Smooth muscle cell (in vitro differentiated cells): Measurements from ENCODE around the gene MAMLD1. TPM values are rescaled to one million over a fixed set of nuclear protein-coding genes. Genes with fewer than 3 reads are reported as not detected.
"Not testable (repeated sequence)": the region's sequence is repeated elsewhere in the genome, so short reads cannot be mapped to it uniquely, and the experiment has no call there.

Experiments
- DNase-seq: peaks from one replicate; lab custom pipeline; 2025; ENCODE audit not compliant: unreplicated experiment; lab: John Stamatoyannopoulos, UW
- H2AFZ ChIP-seq: fragments of 200-600 bp; sonication (generic); 2 replicates; pipeline ENCODE4 v1.6.0; 2016; ENCODE audit warnings: antibody characterized with exemption, low read depth, mild to moderate bottlenecking
- H3F3A ChIP-seq: fragments of 200-600 bp; sonication (generic); 2 replicates; pipeline ENCODE4 v1.6.0; 2017; ENCODE audit warnings: antibody characterized with exemption, low read depth
- H3K27ac ChIP-seq: fragments of 200-600 bp; sonication (generic); 2 replicates; pipeline ENCODE4 v1.5.1; 2016; ENCODE audit warnings: low read depth, mild to moderate bottlenecking
- H3K27me3 ChIP-seq: fragments of 200-600 bp; sonication (generic); 2 replicates; pipeline ENCODE4 v1.6.1; 2016; ENCODE audit warnings: low read depth, mild to moderate bottlenecking
- H3K36me3 ChIP-seq: fragments of 200-600 bp; sonication (generic); 2 replicates; pipeline ENCODE4 v1.5.1; 2016; ENCODE audit warnings: low read depth
- H3K4me1 ChIP-seq: fragments of 200-600 bp; sonication (generic); 2 replicates; pipeline ENCODE4 v1.5.1; 2016; ENCODE audit warnings: low read depth
- H3K4me2 ChIP-seq: fragments of 200-600 bp; sonication (generic); 2 replicates; pipeline ENCODE4 v1.6.0; 2016; ENCODE audit warnings: mild to moderate bottlenecking
- H3K4me3 ChIP-seq: fragments of 200-600 bp; sonication (generic); 2 replicates; pipeline ENCODE4 v1.5.1; 2016; ENCODE audit warnings: mild to moderate bottlenecking
- H3K79me2 ChIP-seq: fragments of 200-600 bp; sonication (generic); 2 replicates; pipeline ENCODE4 v1.6.0; 2016; ENCODE audit warnings: low read depth, mild to moderate bottlenecking
- H3K9ac ChIP-seq: fragments of 200-600 bp; sonication (generic); 2 replicates; pipeline ENCODE4 v1.6.0; 2016; ENCODE audit warnings: low read depth
- H3K9me3 ChIP-seq: fragments of 200-600 bp; sonication (generic); replicated peaks from 2 replicates; pipeline ENCODE4 v1.5.1; 2016; ENCODE audit warnings: low read depth
- H4K20me1 ChIP-seq: fragments of 200-600 bp; sonication (generic); 2 replicates; pipeline ENCODE4 v1.6.0; 2016; ENCODE audit warnings: low read depth
- CTCF ChIP-seq: fragments of 200-600 bp; sonication (generic); IDR thresholded peaks from 2 replicates; pipeline ENCODE4 v1.5.1; 2017; ENCODE audit warnings: borderline replicate concordance, mild to moderate bottlenecking, antibody characterized with exemption; ENCODE audit not compliant: insufficient read depth, poor library complexity, severe bottlenecking
- WGBS: methylation state at CpG from one replicate; pipeline ENCODE4 v1.1.7; 2016; ENCODE audit warnings: low lambda C conversion rate; 5-methylcytosine and 5-hydroxymethylcytosine counted together
- polyA plus RNA-seq: library from polyadenylated mRNA; unstranded; fragments of >200 nt; fragmentation: Nextera tagmentation; extraction: Ambion mirVana; gene quantifications from 2 replicates; pipeline ENCODE4 v1.2.1, GENCODE V29; 2016
- total RNA-seq: library from RNA; depleted of rRNA; stranded (reverse); fragments of >200 nt; gene quantifications from 2 replicates; pipeline ENCODE4 v1.2.3, GENCODE V29; 2014

Gene MAMLD1
- total and polyA plus RNA-seq, 2 experiments from 2014 or later, result 2.4 to 3.8 TPM

- no peak overlapping the region for H2AFZ ChIP-seq
- no peak overlapping the region for H3K9ac ChIP-seq
- no peak overlapping the region for H3K4me3 ChIP-seq
- H3F3A ChIP-seq, result no peaks in the 10 kb centered on the region
- no peaks in the 10 kb centered on the region for H3K27me3 ChIP-seq
- H3K79me2 ChIP-seq, result no peaks in the 10 kb centered on the region
- no peak for TF ChIP-seq CTCF
- no peaks in the 10 kb centered on the region for H4K20me1 ChIP-seq
- no peak for DNase-seq
- H3K9me3 ChIP-seq, result no peaks in the 10 kb centered on the region
- 77% methylated on average over 8 of the region's 8 CpGs for WGBS
- H3K36me3 ChIP-seq, result no peaks in the 10 kb centered on the region
- no peak overlapping the region for H3K27ac ChIP-seq
- H3K4me1 ChIP-seq, result no peaks in the 10 kb centered on the region
- H3K4me2 ChIP-seq, result no peak overlapping the region
These were observed 24.5 kb upstream of the MAMLD1 start for GRCh38 chrX:150338615-150339014.

- Histone ChIP-seq H3K27me3 (no peaks in the 10 kb centered on the region), H4K20me1 (no peaks in the 10 kb centered on the region), H3K36me3 (no peaks in the 10 kb centered on the region), H2AFZ (no peak overlapping the region), H3K27ac (no peak overlapping the region), H3K4me1 (no peaks in the 10 kb centered on the region), H3K4me3 (no peak overlapping the region), H3K9me3 (no peaks in the 10 kb centered on the region), H3K9ac (no peak overlapping the region), H3K4me2 (no peak overlapping the region), H3K79me2 (no peaks in the 10 kb centered on the region), H3F3A (no peaks in the 10 kb centered on the region)
- 82% methylated on average over 3 of the region's 3 CpGs for WGBS
- DNase-seq, result no peak
- no peak for TF ChIP-seq CTCF
These were observed 23.4 kb upstream of the MAMLD1 start for GRCh38 chrX:150339736-150340135.

- not testable (repeated sequence) for H2AFZ ChIP-seq, H3K27me3 ChIP-seq, DNase-seq, H3K4me2 ChIP-seq, H3K79me2 ChIP-seq, H4K20me1 ChIP-seq, H3K9ac ChIP-seq, H3K4me3 ChIP-seq, H3K9me3 ChIP-seq, H3K27ac ChIP-seq, H3K36me3 ChIP-seq, H3F3A ChIP-seq, H3K4me1 ChIP-seq
- WGBS, result 73% methylated on average over 3 of the region's 3 CpGs
These were observed 22.8 kb upstream of the MAMLD1 start for GRCh38 chrX:150340326-150340725.

- no peak for DNase-seq
- no peaks in the 10 kb centered on the region for H3K36me3 ChIP-seq
- no peak overlapping the region for H3K27ac ChIP-seq
- H3K4me1 ChIP-seq, result no peaks in the 10 kb centered on the region
- no peak for TF ChIP-seq CTCF
- H3K9ac ChIP-seq, result no peak overlapping the region
- H3F3A ChIP-seq, result no peaks in the 10 kb centered on the region
- 76% methylated on average over 2 of the region's 2 CpGs for WGBS
- no peaks in the 10 kb centered on the region for H3K79me2 ChIP-seq
- no peak overlapping the region for H3K4me2 ChIP-seq
- no peak overlapping the region for H3K4me3 ChIP-seq
- H3K27me3 ChIP-seq, result no peaks in the 10 kb centered on the region
- no peak overlapping the region for H2AFZ ChIP-seq
- H3K9me3 ChIP-seq, result no peaks in the 10 kb centered on the region
- no peaks in the 10 kb centered on the region for H4K20me1 ChIP-seq
These were observed 15.6 kb upstream of the MAMLD1 start for GRCh38 chrX:150347471-150347870.
